ENCODE results near the gene SZT2.

The SZT2 gene

DNA sequence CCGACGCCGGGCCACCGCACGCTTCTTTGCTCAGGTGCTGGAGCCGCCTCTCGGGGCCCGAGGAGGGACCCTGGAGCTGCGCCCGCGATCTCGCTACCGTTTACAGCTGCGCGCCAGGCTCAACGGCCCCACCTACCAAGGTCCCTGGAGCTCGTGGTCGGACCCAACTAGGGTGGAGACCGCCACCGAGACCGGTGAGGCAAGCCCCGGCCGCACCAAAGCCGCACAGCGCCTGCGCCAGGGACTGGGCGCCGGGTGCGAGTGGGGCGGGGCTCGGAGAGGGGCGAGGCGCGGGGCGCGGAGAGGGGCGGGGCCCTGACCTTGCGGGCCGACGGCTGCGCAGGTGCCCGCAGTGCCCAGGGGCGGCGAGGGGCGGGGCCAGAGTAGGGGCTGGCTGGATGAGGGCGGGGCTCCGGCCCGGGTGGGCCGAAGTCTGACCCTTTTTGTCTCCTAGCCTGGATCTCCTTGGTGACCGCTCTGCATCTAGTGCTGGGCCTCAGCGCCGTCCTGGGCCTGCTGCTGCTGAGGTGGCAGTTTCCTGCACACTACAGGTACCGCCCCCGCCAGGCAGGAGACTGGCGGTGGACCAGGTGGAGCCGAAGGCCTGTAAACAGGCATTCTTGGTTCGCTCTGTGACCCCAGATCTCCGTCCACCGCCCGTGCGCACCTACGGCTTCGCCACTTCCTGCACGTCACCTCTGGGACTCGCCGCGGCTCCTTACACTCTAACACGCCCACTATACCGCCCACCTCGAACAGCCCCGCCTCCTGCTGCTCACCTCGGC is 40.7 kb upstream of the SZT2 start:
- TF ChIP-seq, protein P1, sequence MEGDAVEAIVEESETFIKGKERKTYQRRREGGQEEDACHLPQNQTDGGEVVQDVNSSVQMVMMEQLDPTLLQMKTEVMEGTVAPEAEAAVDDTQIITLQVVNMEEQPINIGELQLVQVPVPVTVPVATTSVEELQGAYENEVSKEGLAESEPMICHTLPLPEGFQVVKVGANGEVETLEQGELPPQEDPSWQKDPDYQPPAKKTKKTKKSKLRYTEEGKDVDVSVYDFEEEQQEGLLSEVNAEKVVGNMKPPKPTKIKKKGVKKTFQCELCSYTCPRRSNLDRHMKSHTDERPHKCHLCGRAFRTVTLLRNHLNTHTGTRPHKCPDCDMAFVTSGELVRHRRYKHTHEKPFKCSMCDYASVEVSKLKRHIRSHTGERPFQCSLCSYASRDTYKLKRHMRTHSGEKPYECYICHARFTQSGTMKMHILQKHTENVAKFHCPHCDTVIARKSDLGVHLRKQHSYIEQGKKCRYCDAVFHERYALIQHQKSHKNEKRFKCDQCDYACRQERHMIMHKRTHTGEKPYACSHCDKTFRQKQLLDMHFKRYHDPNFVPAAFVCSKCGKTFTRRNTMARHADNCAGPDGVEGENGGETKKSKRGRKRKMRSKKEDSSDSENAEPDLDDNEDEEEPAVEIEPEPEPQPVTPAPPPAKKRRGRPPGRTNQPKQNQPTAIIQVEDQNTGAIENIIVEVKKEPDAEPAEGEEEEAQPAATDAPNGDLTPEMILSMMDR (IDR thresholded peaks at IDR 0.05; ENCODE audit: low read depth, low read length) = no peak
- DNase-seq (ENCODE audit: low read depth in 2 of 2) = peak; percentile 40 to 72
- H3K4me3 ChIP-seq (replicated peaks in 1 of 2; ENCODE audit: low read depth in 2 of 2, low read length in 2 of 2) = peak overlapping the region; percentile 47 to 54

DNA sequence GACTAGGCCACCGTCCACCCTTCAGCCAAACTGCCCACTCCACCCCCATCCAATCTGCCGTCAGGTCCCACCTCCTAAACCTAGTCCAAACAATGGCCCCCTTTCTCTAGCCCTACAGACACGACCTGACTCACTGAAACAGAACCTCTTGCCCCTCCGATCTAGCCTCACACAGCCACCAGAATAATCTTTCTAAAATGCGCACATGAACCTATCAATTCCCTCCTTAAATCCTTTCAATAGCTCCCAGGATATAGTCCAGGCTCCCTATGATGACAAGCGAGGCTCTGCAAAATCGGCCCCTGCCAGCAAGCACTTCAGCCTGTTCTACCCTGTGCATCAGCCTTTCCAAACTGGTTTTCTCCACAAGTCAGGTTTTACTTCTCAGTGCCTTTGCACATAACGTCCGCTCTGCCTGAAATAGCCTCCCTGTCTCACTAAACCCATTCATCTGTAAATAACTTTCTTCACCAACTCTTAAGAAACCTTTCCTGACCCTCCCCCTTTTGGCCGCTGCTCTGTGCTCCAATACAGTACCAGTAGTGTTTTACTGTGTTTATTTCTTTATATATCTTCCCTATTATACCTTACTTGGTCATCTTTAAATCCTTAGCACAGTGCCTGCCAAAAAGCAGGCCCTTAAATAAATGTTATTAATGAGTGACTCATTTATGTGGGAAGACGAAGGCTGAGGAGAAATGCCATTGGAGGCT is 39.9 kb upstream of the SZT2 start:
- peak overlapping the region; percentile 47 to 54 for H3K4me3 ChIP-seq (replicated peaks in 1 of 2; ENCODE audit: low read depth in 2 of 2, low read length in 2 of 2)
- peak; percentile 26 to 48 for DNase-seq (ENCODE audit: low read depth in 2 of 2)
- TF ChIP-seq, protein P1 (IDR thresholded peaks at IDR 0.05; ENCODE audit: low read depth, low read length) = no peak

DNA sequence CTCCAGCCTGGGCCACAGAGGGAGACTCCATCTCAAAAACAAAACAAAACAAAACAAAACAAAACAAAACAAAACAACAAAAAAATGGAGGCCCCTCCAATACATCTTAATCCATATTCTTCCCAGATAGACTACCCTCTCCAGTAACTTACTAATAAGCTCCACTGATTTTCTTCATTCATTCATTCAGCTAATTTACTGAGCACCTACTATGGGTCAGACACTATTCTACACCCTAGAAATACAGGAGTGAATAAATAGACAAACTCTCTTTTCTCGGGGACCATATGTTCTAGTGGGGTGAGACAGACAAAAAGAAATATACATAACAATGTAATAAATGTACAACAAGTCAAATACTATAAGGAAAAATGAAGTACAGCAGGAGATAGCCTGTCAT is 38.7 kb upstream of the SZT2 start:
- no peak overlapping the region for H3K4me3 ChIP-seq (replicated peaks in 1 of 2; ENCODE audit: low read depth in 2 of 2, low read length in 2 of 2)
- DNase-seq (ENCODE audit: low read depth in 2 of 2) = no peak
- TF ChIP-seq, protein P1 (IDR thresholded peaks at IDR 0.05; ENCODE audit: low read depth, low read length) = no peak

DNA sequence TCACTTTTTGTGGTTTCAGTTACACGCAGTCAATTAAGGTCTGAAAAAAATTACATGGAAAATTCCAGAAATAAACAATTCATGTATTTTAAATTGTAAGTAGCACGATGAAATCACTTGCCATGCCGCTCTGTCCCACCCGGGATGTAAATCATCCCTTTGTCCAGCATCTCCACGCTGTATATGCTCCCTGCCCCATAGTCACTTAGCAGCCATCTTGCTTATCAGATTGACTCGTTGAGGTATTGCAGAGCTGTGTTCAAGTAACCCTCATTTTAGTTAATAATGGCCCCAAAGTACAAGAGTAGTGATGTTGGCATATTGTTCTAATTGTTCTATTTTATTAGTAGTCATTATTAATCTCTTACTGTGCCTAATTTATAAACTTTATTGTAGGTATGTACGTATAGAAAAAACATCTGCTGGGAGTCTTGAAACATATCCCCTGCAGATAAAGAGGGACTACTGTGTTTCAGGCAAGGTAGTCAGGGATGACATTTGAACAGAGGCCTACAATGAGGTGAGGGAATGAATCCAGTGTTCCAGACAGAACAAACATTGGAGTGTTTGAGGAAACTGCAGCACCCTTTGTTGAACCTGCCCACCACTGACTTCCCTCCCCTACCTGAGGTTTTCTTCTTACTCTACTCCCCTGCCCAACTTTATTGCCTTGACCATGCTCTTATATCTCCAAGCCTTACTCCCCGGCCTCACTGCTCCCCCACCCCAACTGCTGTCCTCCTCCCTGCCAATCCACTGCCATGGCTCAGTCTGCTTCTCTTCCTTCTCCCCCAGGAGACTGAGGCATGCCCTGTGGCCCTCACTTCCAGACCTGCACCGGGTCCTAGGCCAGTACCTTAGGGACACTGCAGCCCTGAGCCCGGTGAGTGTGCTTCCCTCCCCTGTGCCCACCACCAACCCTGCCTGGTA is 38.0 kb upstream of the SZT2 start:
- no peak for DNase-seq (ENCODE audit: low read depth in 2 of 2)
- TF ChIP-seq, protein P1 (IDR thresholded peaks at IDR 0.05; ENCODE audit: low read depth, low read length) = no peak

DNA sequence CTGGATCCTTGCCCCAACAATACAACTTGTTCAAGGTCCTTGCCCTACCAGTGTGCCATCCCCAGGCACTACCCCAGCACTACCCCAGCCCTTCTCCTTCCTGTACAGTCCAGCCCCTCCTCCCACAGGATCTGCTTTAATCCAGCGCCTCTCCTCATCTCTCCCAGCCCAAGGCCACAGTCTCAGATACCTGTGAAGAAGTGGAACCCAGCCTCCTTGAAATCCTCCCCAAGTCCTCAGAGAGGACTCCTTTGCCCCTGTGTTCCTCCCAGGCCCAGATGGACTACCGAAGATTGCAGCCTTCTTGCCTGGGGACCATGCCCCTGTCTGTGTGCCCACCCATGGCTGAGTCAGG is 37.4 kb upstream of the SZT2 start:
- TF ChIP-seq, protein P1 (IDR thresholded peaks at IDR 0.05; ENCODE audit: low read depth, low read length) = no peak

More for the DNA sequence above, 38.0 kb upstream of the SZT2 start:
- H3K4me3 ChIP-seq (replicated peaks in 1 of 2; ENCODE audit: low read depth in 2 of 2, low read length in 2 of 2) = no peak overlapping the region

DNA sequence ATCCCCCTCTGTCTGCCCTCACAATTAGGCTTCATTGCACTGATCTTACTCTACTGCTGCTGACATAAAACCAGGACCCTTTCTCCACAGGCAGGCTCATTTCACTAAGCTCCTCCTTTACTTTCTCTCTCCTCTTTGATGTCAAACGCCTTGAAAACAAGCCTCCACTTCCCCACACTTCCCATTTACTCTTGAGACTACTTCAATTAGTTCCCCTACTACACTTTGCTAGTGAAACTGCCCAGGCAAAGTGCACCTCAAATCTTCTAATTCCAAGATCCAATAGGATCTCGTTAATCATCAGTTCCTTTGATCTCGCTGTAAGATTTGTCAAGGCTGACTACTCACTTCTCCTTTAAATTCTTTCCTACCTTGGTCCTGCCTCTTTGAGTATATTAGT is 36.8 kb upstream of the SZT2 start:
- no peak overlapping the region for H3K4me3 ChIP-seq (replicated peaks in 1 of 2; ENCODE audit: low read depth in 2 of 2, low read length in 2 of 2)
- TF ChIP-seq, protein P1 (IDR thresholded peaks at IDR 0.05; ENCODE audit: low read depth, low read length) = no peak
- DNase-seq (ENCODE audit: low read depth in 2 of 2) = no peak

More for the DNA sequence above, 37.4 kb upstream of the SZT2 start:
- no peak for DNase-seq (ENCODE audit: low read depth in 2 of 2)
- H3K4me3 ChIP-seq (replicated peaks in 1 of 2; ENCODE audit: low read depth in 2 of 2, low read length in 2 of 2) = no peak overlapping the region
